SK-N-MC (cell line): ENCODE results near the gene CTTNBP2.
A peak's percentile ranks its signal among the peaks of the same experiment; 100 is the strongest.

Experiments
- DNase-seq: peaks from one replicate; pipeline ENCODE4 v3.0.0-alpha.2; 2011; ENCODE audit warnings: low read depth, low spot score
- H3K27ac ChIP-seq: fragments of 200-600 bp; sonication (generic); 2 replicates; pipeline ENCODE4 v1.5.1; 2016; ENCODE audit warnings: mixed run types
- H3K36me3 ChIP-seq: fragments of 200-600 bp; sonication (generic); 2 replicates; pipeline ENCODE4 v1.6.1; 2017; ENCODE audit warnings: antibody characterized with exemption, low read length, mixed read lengths; ENCODE audit not compliant: insufficient read depth
- H3K4me3 ChIP-seq: fragments of 200-600 bp; sonication (generic); 2 replicates; pipeline ENCODE4 v1.5.1; 2016
- H3K9ac ChIP-seq: fragments of 200-600 bp; sonication (generic); 2 replicates; pipeline ENCODE4 v1.8.0; 2017; ENCODE audit warnings: mixed run types, mixed read lengths; ENCODE audit not compliant: insufficient read length
- H3K9me3 ChIP-seq: fragments of 200-600 bp; sonication (generic); 2 replicates; pipeline ENCODE4 v1.6.1; 2017; ENCODE audit warnings: low read depth, mild to moderate bottlenecking, antibody characterized with exemption, low read length, moderate library complexity, mixed read lengths
- EZH2 ChIP-seq: fragments of 200-600 bp; sonication (generic); IDR thresholded peaks from one replicate; pipeline ENCODE4 v1.6.1; 2017; ENCODE audit warnings: antibody characterized with exemption
- FOXP2 ChIP-seq: optimal IDR thresholded peaks from 2 replicates; pipeline ENCODE3; 2011; ENCODE audit warnings: mild to moderate bottlenecking, moderate library complexity; ENCODE audit not compliant: insufficient read depth; ENCODE audit errors: extremely low read length, control extremely low read depth
- POLR2AphosphoS5 ChIP-seq: IDR thresholded peaks from 2 replicates; pipeline ENCODE4 v1.6.1; 2012; ENCODE audit warnings: mild to moderate bottlenecking, low read depth, low read length, borderline replicate concordance

CTTNBP2 gene

DNA sequence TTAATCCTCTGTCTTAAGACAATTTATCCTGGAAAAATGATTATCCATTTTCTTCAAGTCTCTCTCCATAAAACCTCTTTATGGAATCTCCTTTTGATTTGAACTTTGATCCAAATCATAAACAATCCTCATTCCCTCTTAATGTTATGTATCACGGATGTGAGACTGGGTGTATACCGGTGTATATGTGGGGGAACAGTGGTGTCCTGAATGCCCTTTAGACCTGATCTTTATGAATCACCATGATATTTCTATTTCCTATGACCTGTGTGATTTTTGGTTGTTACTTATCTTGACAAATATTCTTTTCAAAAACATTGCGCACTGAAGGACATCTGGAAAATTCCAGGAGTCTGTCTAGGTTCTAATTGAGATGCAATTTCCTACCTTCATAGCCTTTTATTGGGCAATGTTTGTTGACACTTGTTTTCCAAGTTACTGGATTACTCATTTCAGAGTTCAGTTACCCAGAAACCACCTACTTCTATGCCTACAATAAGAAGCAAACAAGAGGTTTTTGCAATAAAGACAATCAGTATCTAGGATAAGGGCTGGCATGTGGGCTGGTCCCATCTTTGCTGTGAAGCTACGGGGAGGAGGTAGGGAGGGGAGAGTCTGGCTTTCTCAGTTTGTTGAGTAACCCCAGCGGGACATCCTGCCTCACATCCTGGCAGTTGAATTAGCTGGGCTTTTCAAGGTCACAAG lies 190.4 kb downstream of the CTTNBP2 start:
- H3K27ac ChIP-seq: no peak overlapping the region
- H3K9me3 ChIP-seq: no peaks in the 10 kb centered on the region
- no peaks in the 10 kb centered on the region for H3K36me3 ChIP-seq
- no peak for TF ChIP-seq FOXP2
- no peak for TF ChIP-seq POLR2AphosphoS5
- no peak for TF ChIP-seq EZH2
- no peak overlapping the region for H3K4me3 ChIP-seq
- H3K9ac ChIP-seq: no peak overlapping the region
- no peak for DNase-seq

DNA sequence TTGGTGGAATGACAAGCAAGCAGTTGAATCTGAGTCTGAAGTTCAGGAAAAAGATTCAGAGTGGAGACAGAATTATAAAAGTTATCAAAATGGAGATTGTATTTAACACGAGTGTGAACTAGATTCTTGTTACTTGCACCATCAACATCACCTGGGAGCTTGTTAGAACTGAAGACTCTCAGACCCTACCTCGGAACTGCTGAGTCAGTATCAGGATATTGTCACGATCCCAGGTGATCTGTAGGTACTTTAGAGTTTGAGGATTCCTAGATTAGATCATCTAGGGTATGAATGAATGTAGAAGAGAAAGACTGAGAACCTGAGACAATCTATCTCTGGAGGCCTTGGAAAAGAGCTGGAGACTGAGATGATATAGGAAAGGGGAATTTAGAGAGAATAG lies 194.1 kb downstream of the CTTNBP2 start:
- no peak for DNase-seq
- H3K36me3 ChIP-seq: no peaks in the 10 kb centered on the region
- no peak overlapping the region for H3K4me3 ChIP-seq
- no peak overlapping the region for H3K9ac ChIP-seq
- H3K9me3 ChIP-seq: no peaks in the 10 kb centered on the region
- TF ChIP-seq EZH2 (no peak), POLR2AphosphoS5 (no peak), FOXP2 (no peak)
- H3K27ac ChIP-seq: no peak overlapping the region

DNA sequence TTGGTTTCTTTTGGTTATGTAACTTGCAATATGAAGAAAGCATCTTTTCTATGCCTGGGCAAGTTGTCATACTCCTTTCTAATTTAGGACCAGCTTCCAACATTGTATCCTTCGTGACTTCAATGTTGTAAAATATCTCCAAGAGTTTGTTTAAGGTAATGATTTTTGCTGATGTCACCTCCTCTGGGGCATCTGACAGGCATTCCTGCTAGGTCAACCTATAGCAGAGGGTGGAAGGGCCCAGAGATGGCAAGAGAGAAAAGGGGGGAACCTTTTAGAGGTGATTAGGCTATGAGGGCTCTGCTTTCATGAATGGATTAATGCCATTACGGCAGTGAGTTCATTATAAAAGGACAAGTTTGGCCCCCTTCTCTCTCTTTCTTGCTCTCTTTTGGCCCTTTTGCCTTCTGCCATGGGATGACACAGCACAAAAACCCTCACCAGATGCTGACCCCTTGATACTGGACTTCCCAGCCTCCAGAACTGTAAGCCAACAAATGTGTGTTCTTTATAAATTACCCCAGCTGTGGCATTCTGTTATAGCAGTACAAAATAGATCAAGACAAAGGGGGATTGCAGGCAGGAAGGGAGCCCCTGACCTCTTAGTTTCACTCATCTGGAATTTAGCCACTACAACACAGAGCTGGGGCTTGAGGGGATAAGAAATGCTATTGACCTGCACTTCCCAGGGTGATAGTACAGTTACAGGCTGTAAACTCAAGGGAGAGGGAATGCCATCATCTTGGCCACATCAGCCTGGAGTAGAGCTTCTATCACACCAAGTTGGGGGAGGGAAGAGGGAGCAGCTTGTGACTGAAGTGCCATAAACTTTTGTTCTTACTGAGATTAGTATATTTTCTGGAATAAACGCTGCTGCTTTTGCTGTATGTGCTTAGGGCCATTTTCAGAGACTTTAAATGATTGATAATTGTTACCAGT lies 197.5 kb downstream of the CTTNBP2 start:
- H3K36me3 ChIP-seq: no peaks in the 10 kb centered on the region

DNA sequence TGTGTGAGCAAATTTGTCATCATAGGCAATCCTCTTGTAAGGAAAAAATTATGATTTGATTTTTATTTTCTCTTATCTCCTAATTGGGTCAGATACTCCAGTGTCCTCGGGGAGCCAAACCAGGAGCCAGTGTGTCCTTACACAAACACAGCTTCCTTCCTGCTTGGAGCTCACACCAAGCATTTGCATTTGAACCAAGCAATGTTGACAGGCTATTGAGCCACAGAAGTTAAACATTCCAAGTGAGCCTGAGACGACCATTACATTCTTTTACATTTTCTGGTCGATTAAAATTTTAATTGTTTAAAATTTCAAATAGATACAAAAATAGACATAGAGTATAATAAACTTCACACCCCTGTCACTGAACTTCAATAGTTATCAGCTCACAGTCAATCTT lies 198.6 kb downstream of the CTTNBP2 start:
- Histone ChIP-seq H3K9ac (no peak overlapping the region), H3K9me3 (no peaks in the 10 kb centered on the region), H3K27ac (no peak overlapping the region), H3K36me3 (no peaks in the 10 kb centered on the region), H3K4me3 (no peak overlapping the region)
- DNase-seq: no peak
- no peak for TF ChIP-seq POLR2AphosphoS5
- no peak for TF ChIP-seq EZH2
- no peak for TF ChIP-seq FOXP2

More for the DNA sequence above, 197.5 kb downstream of the CTTNBP2 start:
- no peak overlapping the region for H3K4me3 ChIP-seq
- H3K27ac ChIP-seq: no peak overlapping the region
- TF ChIP-seq EZH2: no peak
- no peak for TF ChIP-seq FOXP2
- TF ChIP-seq POLR2AphosphoS5: no peak
- no peaks in the 10 kb centered on the region for H3K9me3 ChIP-seq
- DNase-seq: no peak
- H3K9ac ChIP-seq: no peak overlapping the region

DNA sequence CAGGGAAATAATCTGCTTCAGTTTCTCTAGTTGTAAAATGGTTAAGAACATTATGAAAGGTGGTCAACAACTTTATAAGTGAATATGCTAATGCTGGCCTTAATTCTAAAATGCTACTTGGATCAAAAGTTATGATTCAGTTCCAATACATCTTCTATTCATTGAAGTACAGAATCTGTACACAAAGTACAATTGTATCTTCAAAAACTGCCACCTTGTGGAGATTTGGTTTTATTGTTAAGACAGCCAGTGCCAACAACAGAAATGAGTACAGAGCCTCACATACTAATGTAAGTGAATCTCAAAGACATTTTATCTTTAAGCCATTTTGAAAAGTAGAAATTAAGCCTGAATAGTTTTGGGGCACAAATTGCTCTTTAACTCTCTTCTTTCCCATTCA lies 199.4 kb downstream of the CTTNBP2 start:
- no peak overlapping the region for H3K9ac ChIP-seq

DNA sequence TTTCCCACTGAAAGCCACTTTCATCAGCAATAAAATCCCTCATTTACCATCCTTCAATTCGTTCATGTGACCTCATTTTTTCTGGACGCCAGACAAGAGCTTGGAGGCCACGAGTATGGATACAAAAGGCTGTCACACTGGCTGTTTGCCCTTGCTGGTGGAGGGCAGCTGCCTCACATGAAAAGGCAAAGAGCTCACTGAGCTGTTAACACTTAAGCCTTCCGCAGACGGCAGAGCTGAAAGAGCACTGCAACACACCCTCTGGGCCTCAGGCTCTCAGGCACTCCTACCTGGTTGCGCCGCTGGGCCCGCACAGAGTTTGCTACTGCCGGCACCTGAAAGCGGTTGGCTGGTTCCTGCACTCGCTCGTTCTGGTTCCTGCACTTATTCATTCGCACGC lies 199.9 kb downstream of the CTTNBP2 start:
- H3K9me3 ChIP-seq: no peaks in the 10 kb centered on the region
- H3K4me3 ChIP-seq: no peak overlapping the region
- H3K27ac ChIP-seq: no peak overlapping the region
- no peak overlapping the region for H3K9ac ChIP-seq
- no peak for DNase-seq
- TF ChIP-seq EZH2 (no peak), FOXP2 (no peak), POLR2AphosphoS5 (no peak)
- H3K36me3 ChIP-seq: no peaks in the 10 kb centered on the region

More for the DNA sequence above, 199.4 kb downstream of the CTTNBP2 start:
- peak; percentile 30 for DNase-seq
- no peaks in the 10 kb centered on the region for H3K9me3 ChIP-seq
- H3K36me3 ChIP-seq: no peaks in the 10 kb centered on the region
- TF ChIP-seq FOXP2 (no peak), EZH2 (no peak), POLR2AphosphoS5 (no peak)
- H3K4me3 ChIP-seq: no peak overlapping the region
- H3K27ac ChIP-seq: no peak overlapping the region

DNA sequence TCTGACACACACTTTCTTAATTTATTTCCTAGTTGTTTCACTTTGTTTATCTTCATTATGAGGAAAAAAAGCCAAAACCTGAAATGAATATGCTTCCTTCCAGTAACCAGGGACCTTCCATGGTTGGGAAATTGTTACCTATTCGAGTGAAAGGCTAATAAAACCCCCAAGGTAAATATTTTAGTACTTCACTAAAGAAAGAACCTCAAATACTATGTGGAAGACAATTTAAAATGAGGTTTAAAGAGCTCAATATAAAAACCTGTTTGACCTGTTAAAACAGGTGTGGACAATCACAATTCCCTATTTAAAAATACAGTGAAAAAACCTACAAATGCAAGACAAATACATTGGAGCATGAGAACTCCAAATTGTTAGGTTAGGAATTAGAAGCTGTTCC lies 200.8 kb downstream of the CTTNBP2 start:
- H3K36me3 ChIP-seq: no peaks in the 10 kb centered on the region
- no peak overlapping the region for H3K27ac ChIP-seq
- no peaks in the 10 kb centered on the region for H3K9me3 ChIP-seq
- no peak for DNase-seq
- no peak overlapping the region for H3K4me3 ChIP-seq
- no peak overlapping the region for H3K9ac ChIP-seq
- TF ChIP-seq EZH2: no peak
- TF ChIP-seq POLR2AphosphoS5: no peak
- no peak for TF ChIP-seq FOXP2

DNA sequence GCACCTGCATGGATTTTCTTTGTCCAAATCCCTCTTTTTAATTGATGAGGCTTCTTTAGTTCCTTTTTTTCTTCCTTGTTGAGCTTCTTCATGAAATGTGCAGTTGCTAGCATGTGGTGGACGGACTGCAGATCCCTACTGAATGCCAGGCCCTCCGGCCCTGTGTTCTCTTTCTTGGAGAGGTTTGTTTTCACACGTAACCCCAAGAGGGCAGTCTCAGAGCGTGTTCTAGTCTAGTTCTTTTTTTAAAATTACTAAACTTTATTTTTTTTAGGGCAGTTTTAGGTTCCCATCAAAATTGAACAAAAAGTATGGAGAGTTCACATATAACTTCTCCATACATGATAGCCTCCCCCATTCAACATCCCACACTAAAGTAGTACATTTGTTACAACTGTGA lies 203.4 kb downstream of the CTTNBP2 start:
- H3K9me3 ChIP-seq: no peaks in the 10 kb centered on the region
- no peak overlapping the region for H3K4me3 ChIP-seq
- no peaks in the 10 kb centered on the region for H3K36me3 ChIP-seq
- no peak for TF ChIP-seq FOXP2
- TF ChIP-seq EZH2: no peak
- TF ChIP-seq POLR2AphosphoS5: no peak
- no peak for DNase-seq
- H3K9ac ChIP-seq: no peak overlapping the region
- no peak overlapping the region for H3K27ac ChIP-seq

DNA sequence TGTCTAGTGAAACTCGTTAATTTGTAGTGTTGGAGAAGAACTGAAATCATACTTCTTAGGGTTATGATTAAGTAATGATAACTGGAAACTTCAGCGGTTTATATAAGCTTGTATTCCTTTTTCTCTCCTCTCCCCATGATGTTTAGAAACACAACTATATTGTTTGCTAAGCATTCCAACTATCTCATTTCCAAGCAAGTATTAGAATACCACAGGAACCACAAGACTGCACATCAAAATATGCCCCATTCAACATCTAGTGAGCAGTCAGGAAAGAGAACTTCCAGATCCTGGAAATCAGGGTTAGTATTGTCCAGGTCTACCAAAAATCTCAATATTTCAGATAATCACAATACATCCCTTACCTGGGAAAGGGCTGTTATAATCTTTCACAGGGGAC lies 205.8 kb downstream of the CTTNBP2 start:
- no peak for DNase-seq
- Histone ChIP-seq H3K27ac (no peak overlapping the region), H3K36me3 (no peaks in the 10 kb centered on the region), H3K4me3 (no peak overlapping the region), H3K9me3 (no peaks in the 10 kb centered on the region), H3K9ac (no peak overlapping the region)
- TF ChIP-seq FOXP2: no peak
- TF ChIP-seq EZH2: no peak
- TF ChIP-seq POLR2AphosphoS5: no peak
